IMR-90 (cell line): ENCODE results near the gene VPS37B. TPM values are rescaled to one million over a fixed set of nuclear protein-coding genes. Genes with fewer than 3 reads are reported as not detected.

Source experiments
- ATAC-seq: fragments of 200-7000 bp; cut with Tn5 transposase; 2 replicates; pipeline ENCODE4 v1.9.1; 2020; ENCODE audit warnings: low read depth, mild to moderate bottlenecking, moderate library complexity
- BruUV-seq: library from RNA; stranded (reverse); fragments of 400-500 nt; replicated peaks from 2 replicates; lab custom pipeline; 2021; lab: Mats Ljungman, UMichigan
- CTCF ChIA-PET: fragments of 300-600 bp; formaldehyde crosslinking; extraction: SDS; loops from one replicate; lab custom pipeline; 2021; ENCODE audit warnings: antibody characterized with exemption; lab: Yijun Ruan, JAX
- POLR2A ChIA-PET: fragments of 300-600 bp; sonication (Branson Sonifier 250); formaldehyde crosslinking; loops from one replicate; lab custom pipeline; 2022; ENCODE audit warnings: antibody characterized with exemption; ENCODE audit not compliant: unreplicated experiment; lab: Charles Lee
- DNase-seq: peaks from one replicate; pipeline ENCODE4 v3.0.0; 2013
- H2AFZ ChIP-seq: replicated peaks from 2 replicates; pipeline ENCODE3; 2013; ENCODE audit warnings: low read length, mild to moderate bottlenecking; ENCODE audit not compliant: poor library complexity
- H2AK5ac ChIP-seq: 2 replicates; pipeline ENCODE4 v1.6.1; 2013; ENCODE audit warnings: low read depth, low read length, inconsistent platforms
- H2AK9ac ChIP-seq: replicated peaks from 2 replicates; pipeline ENCODE3; 2013; ENCODE audit warnings: mild to moderate bottlenecking, low read depth, low read length, moderate library complexity; ENCODE audit not compliant: poor library complexity
- H2BK120ac ChIP-seq: 2 replicates; pipeline ENCODE4 v1.6.1; 2013; ENCODE audit warnings: low read depth, low read length, inconsistent platforms
- H2BK15ac ChIP-seq: 3 replicates; pipeline ENCODE4 v1.6.1; 2013; ENCODE audit warnings: low read depth, low read length, inconsistent platforms
- H2BK20ac ChIP-seq: 2 replicates; pipeline ENCODE4 v1.6.1; 2013; ENCODE audit warnings: low read depth, mild to moderate bottlenecking, inconsistent platforms, low read length, moderate library complexity
- H2BK5ac ChIP-seq: 2 replicates; pipeline ENCODE4 v1.6.1; 2013; ENCODE audit warnings: mild to moderate bottlenecking, low read depth, low read length, inconsistent platforms; ENCODE audit not compliant: poor library complexity, severe bottlenecking
- H3K14ac ChIP-seq: replicated peaks from 2 replicates; pipeline ENCODE4 v1.6.1; 2013; ENCODE audit warnings: low read depth, low read length, inconsistent platforms
- H3K18ac ChIP-seq: 2 replicates; pipeline ENCODE4 v1.6.1; 2013; ENCODE audit warnings: low read depth, low read length, control low read depth
- H3K23ac ChIP-seq: 2 replicates; pipeline ENCODE4 v1.6.1; 2013; ENCODE audit warnings: low read depth, low read length, inconsistent platforms
- H3K27ac ChIP-seq: 2 replicates; pipeline ENCODE4 v1.5.1; 2013; ENCODE audit warnings: mild to moderate bottlenecking, control low read depth, low read length; ENCODE audit not compliant: insufficient read depth
- H3K27me3 ChIP-seq: 2 replicates; pipeline ENCODE4 v1.6.1; 2013; ENCODE audit warnings: low read length; ENCODE audit not compliant: control insufficient read depth, insufficient read depth
- H3K36me3 ChIP-seq: 2 replicates; pipeline ENCODE4 v1.6.1; 2013; ENCODE audit warnings: low read length, mixed read lengths; ENCODE audit not compliant: control insufficient read depth, insufficient read depth
- H3K4ac ChIP-seq: 2 replicates; pipeline ENCODE4 v1.6.1; 2013; ENCODE audit warnings: low read depth, low read length, inconsistent platforms
- H3K4me1 ChIP-seq: 2 replicates; pipeline ENCODE4 v1.6.1; 2013; ENCODE audit warnings: low read length, mixed read lengths; ENCODE audit not compliant: control insufficient read depth, insufficient read depth
- H3K4me2 ChIP-seq: 2 replicates; pipeline ENCODE4 v1.6.1; 2013; ENCODE audit warnings: low read depth, mild to moderate bottlenecking, control low read depth, low read length, moderate library complexity
- H3K4me3 ChIP-seq: 2 replicates; pipeline ENCODE4 v1.5.1; 2013; ENCODE audit warnings: low read depth, mild to moderate bottlenecking, control low read depth, low read length, moderate library complexity; ENCODE audit not compliant: insufficient read depth
- H3K56ac ChIP-seq: 2 replicates; pipeline ENCODE4 v1.6.1; 2013; ENCODE audit warnings: low read length, inconsistent platforms; ENCODE audit not compliant: insufficient read depth; ENCODE audit errors: extremely low read depth
- H3K79me1 ChIP-seq, 2 experiments: 2 replicates each; pipeline ENCODE4 v1.6.1; 2013; ENCODE audit warnings: low read length in 2 of 2, inconsistent platforms in 1 of 2, low read depth in 1 of 2
- H3K9ac ChIP-seq: 2 replicates; pipeline ENCODE4 v1.6.1; 2013; ENCODE audit warnings: low read depth, low read length, control low read depth
- H3K9me1 ChIP-seq: 2 replicates; pipeline ENCODE4 v1.6.1; 2013; ENCODE audit warnings: low read length, inconsistent platforms; ENCODE audit not compliant: insufficient read depth
- H3K9me3 ChIP-seq: 2 replicates; pipeline ENCODE4 v1.6.1; 2013; ENCODE audit warnings: low read length; ENCODE audit not compliant: control insufficient read depth, insufficient read depth
- H4K20me1 ChIP-seq: 2 replicates; pipeline ENCODE4 v1.6.1; 2013; ENCODE audit warnings: low read length, inconsistent platforms; ENCODE audit not compliant: insufficient read depth
- H4K5ac ChIP-seq: 2 replicates; pipeline ENCODE4 v1.6.1; 2013; ENCODE audit warnings: mild to moderate bottlenecking, low read depth, low read length, control low read depth
- H4K8ac ChIP-seq, 2 experiments: 2 replicates each; pipeline ENCODE4 v1.6.1; 2013; ENCODE audit warnings: low read depth in 2 of 2, low read length in 2 of 2, control low read depth in 1 of 2, inconsistent platforms in 1 of 2
- H4K91ac ChIP-seq: 2 replicates; pipeline ENCODE4 v1.6.1; 2013; ENCODE audit warnings: low read depth, low read length, inconsistent platforms; ENCODE audit not compliant: insufficient read depth
- USF2 ChIP-seq: fragments of 150-350 bp; IDR thresholded peaks from 2 replicates; pipeline ENCODE4 v1.6.1; 2017; ENCODE audit warnings: mild to moderate bottlenecking, antibody characterized with exemption, low read length, low read depth
- WGBS, 2 experiments: methylation state at CpG; one replicate each; pipeline versions ENCODE4 v1.1.5 to v1.1.7; 2013; ENCODE audit warnings: missing lambda C conversion rate in 2 of 2; ENCODE audit not compliant: insufficient read length in 1 of 2; ENCODE audit errors: extremely low coverage in 2 of 2; 5-methylcytosine and 5-hydroxymethylcytosine counted together
- dilution Hi-C: fragments of 300-500 bp; cut with HindIII; formaldehyde crosslinking; loops from one replicate; pipeline ENCODE4 v1.14.3; 2018; ENCODE audit warnings: low sequenced_read_pairs; ENCODE audit not compliant: unreplicated experiment
- in situ Hi-C: fragments of 300-500 bp; cut with MboI; formaldehyde crosslinking; loops from 3 replicates; pipeline ENCODE4 v1.14.3; 2019; ENCODE audit warnings: low sequenced_read_pairs, inconsistent platforms, mixed read lengths
- intact Hi-C: fragments of 100-400 bp; cut with micrococcal nuclease; formaldehyde crosslinking; loops from 2 replicates; pipeline ENCODE4 v1.10.0; 2022
- polyA plus RNA-seq, 3 experiments: library from polyadenylated mRNA; depleted of rRNA; stranded (reverse); fragments of >200 nt; gene quantifications; 2 replicates each; pipeline ENCODE4 v1.2.3, GENCODE V29; 2012; ENCODE audit warnings: low replicate concordance in 1 of 3
- total RNA-seq: library from RNA; depleted of rRNA; stranded (reverse); fragments of >200 nt; gene quantifications from 2 replicates; pipeline ENCODE4 v1.2.3, GENCODE V29; 2012

The VPS37B gene
- total and polyA plus RNA-seq, 2 of the 4 experiments (the other 2 are of a cell fraction), result 8.6 to 25.7 TPM

GRCh38 chr12:122935318-122935717 lies 39.4 kb upstream of the VPS37B start:
- in situ Hi-C loops, result no loop called here
- H2BK5ac ChIP-seq, result no peak overlapping the region
- H3K27me3 ChIP-seq, result no peaks in the 10 kb centered on the region
- ChIA-PET POLR2A (interaction anchor here (0.6 kb wide), 1 partner anchor 15 kb away, joined by 5 read pairs; no protein-coding TSS in a partner anchor), CTCF (no interaction called here)
- no peak overlapping the region for H3K23ac ChIP-seq
- H4K8ac ChIP-seq, result no peak overlapping the region
- H3K9me1 ChIP-seq, result peaks cover 3% of the 10 kb centered on the region
- no peak overlapping the region for H3K18ac ChIP-seq
- H3K4ac ChIP-seq, result no peak overlapping the region
- ATAC-seq (peak; percentile 42; the same call in 1 of the 2 replicates), DNase-seq (no peak)
- H3K9me3 ChIP-seq, result no peaks in the 10 kb centered on the region
- no peaks in the 10 kb centered on the region for H3K4me1 ChIP-seq
- no peaks in the 10 kb centered on the region for H4K20me1 ChIP-seq
- H3K9ac ChIP-seq, result no peak overlapping the region
- no peak overlapping the region for H2BK120ac ChIP-seq
- no peak overlapping the region for H2AK5ac ChIP-seq
- no peak overlapping the region for H2BK20ac ChIP-seq
- no peaks in the 10 kb centered on the region; the same call in 1 of the 2 replicates for H3K36me3 ChIP-seq
- no TSS peak for BruUV-seq
- peak overlapping the region; percentile 1 for H2AFZ ChIP-seq
- no peak overlapping the region for H4K5ac ChIP-seq
- H3K27ac ChIP-seq, result no peak overlapping the region
- H3K4me2 ChIP-seq, result no peak overlapping the region
- no peak overlapping the region for H2AK9ac ChIP-seq
- dilution Hi-C loops, result no loop called here
- intact Hi-C loops, result no loop called here
- H2BK15ac ChIP-seq, result no peak overlapping the region
- TF ChIP-seq USF2, result no peak
- H4K91ac ChIP-seq, result no peak overlapping the region
- no peak overlapping the region for H3K4me3 ChIP-seq
- no peak overlapping the region for H3K56ac ChIP-seq
- 96% methylated on average over 7 of the region's 8 CpGs; no CpG with 5 or more reads in 1 of the 2 experiments for WGBS, 2 experiments
- no peak overlapping the region; the same call in 1 of the 2 replicates for H3K14ac ChIP-seq
- no peaks in the 10 kb centered on the region for H3K79me1 ChIP-seq
